ENCODE measurements around the gene DDX52. TPM values are rescaled to one million over a fixed set of nuclear protein-coding genes. Genes with fewer than 3 reads are reported as not detected.

Gene DDX52
- total RNA-seq, 4 donors from 2014 or later, result 15.9 to 36.6 (median 24.9) TPM

- H3K4me1 ChIP-seq, result no peaks in the 10 kb centered on the region
- DNase-seq, result no peak
- no peak overlapping the region for H3K4me3 ChIP-seq
- no peak overlapping the region for H3K27ac ChIP-seq
- H3K9me3 ChIP-seq, result no peaks in the 10 kb centered on the region
- H3K36me3 ChIP-seq, result no peaks in the 10 kb centered on the region
- no peaks in the 10 kb centered on the region for H3K27me3 ChIP-seq
- intact Hi-C loops (cut with DNase I; ENCODE audit: low total_unique reads), result no loop called here
- TF ChIP-seq CTCF (IDR thresholded peaks at IDR 0.05) (no peak), POLR2A (IDR thresholded peaks at IDR 0.05) (no peak)
Measured at GRCh38 chr17:37585066-37585465, 58.2 kb downstream of the DDX52 start.

- no peak for DNase-seq
- Histone ChIP-seq H3K4me1 (no peaks in the 10 kb centered on the region), H3K9me3 (peaks cover 0 to 3% of the 10 kb centered on the region in 2 donors), H3K36me3 (no peaks in the 10 kb centered on the region), H3K4me3 (no peak overlapping the region), H3K27ac (no peak overlapping the region), H3K27me3 (no peaks in the 10 kb centered on the region)
- intact Hi-C loops (cut with DNase I; ENCODE audit: low total_unique reads), result no loop called here
- TF ChIP-seq POLR2A (IDR thresholded peaks at IDR 0.05) (no peak), CTCF (IDR thresholded peaks at IDR 0.05) (no peak)
Measured at GRCh38 chr17:37576281-37576680, 67.0 kb downstream of the DDX52 start.

DNA sequence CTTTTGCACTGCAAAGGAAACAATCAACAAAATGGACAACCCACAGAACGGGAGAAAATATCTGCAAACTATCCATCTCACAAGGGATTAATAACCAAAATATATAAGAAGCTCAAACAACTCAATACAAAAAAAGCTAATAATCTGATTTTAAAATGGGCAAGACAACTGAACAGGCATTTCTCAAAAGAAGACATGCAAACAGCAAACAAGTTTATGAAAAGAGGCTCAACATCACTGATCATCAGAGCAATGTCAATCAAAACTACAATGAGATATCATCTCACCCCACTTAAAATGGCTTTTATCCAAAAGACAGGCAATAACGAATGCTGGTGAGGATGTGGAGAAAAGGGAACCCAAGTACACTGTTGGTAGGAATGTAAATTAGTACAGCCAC lies 68.8 kb downstream of the DDX52 start:
- no peaks in the 10 kb centered on the region for H3K36me3 ChIP-seq
- DNase-seq, result no peak
- no peaks in the 10 kb centered on the region for H3K27me3 ChIP-seq
- no peaks in the 10 kb centered on the region for H3K4me1 ChIP-seq
- no peak overlapping the region for H3K27ac ChIP-seq
- no peak for TF ChIP-seq POLR2A (IDR thresholded peaks at IDR 0.05)
- TF ChIP-seq CTCF (IDR thresholded peaks at IDR 0.05), result no peak
- H3K9me3 ChIP-seq, result peaks cover 0 to 3% of the 10 kb centered on the region in 2 donors
- intact Hi-C loops (cut with DNase I; ENCODE audit: low total_unique reads), result no loop called here
- no peak overlapping the region for H3K4me3 ChIP-seq

DNA sequence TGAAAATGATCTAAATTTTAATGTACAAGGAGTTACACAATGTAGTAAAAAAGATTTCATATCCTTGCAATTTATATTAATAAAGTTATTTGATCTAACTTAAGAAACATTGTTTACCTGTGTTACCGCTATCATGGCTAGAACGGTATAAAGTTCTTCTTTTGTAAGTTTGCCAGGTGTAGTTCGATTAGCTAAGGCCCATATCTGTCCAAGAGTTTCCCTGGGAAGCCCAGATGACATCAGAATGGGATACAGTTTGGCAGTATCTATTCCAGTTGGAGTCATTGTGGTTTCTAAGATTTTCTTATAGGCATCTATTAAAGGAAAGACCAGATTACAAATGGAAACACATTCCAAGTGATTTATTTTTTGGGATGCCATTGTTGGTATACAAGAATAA lies 71.6 kb downstream of the DDX52 start:
- DNase-seq, result no peak
- intact Hi-C loops (cut with DNase I; ENCODE audit: low total_unique reads), result no loop called here

GRCh38 chr17:37570527-37571093 lies 72.6 kb downstream of the DDX52 start:
- no peak overlapping the region for H3K4me3 ChIP-seq
- H3K4me1 ChIP-seq, result no peaks in the 10 kb centered on the region
- intact Hi-C loops (cut with DNase I; ENCODE audit: low total_unique reads), result no loop called here
- TF ChIP-seq POLR2A (IDR thresholded peaks at IDR 0.05) (no peak), CTCF (IDR thresholded peaks at IDR 0.05) (peak in 1 of 4 experiments; percentile 32)
- DNase-seq, result no peak
- no peaks in the 10 kb centered on the region for H3K36me3 ChIP-seq
- H3K27ac ChIP-seq, result no peak overlapping the region
- peaks cover 0 to 3% of the 10 kb centered on the region in 2 donors for H3K9me3 ChIP-seq
- no peaks in the 10 kb centered on the region for H3K27me3 ChIP-seq

More for the DNA sequence above, 71.6 kb downstream of the DDX52 start:
- Histone ChIP-seq H3K4me1 (no peaks in the 10 kb centered on the region), H3K4me3 (no peak overlapping the region), H3K9me3 (peaks cover 0 to 3% of the 10 kb centered on the region in 2 donors), H3K27me3 (no peaks in the 10 kb centered on the region), H3K27ac (no peak overlapping the region), H3K36me3 (no peaks in the 10 kb centered on the region)
- TF ChIP-seq POLR2A (IDR thresholded peaks at IDR 0.05) (no peak), CTCF (IDR thresholded peaks at IDR 0.05) (no peak)
